ENCODE measurements around the gene INSYN2B. TPM values are rescaled to one million over a fixed set of nuclear protein-coding genes. Genes with fewer than 3 reads are reported as not detected.

INSYN2B gene
- total and polyA plus RNA-seq, 12 donors = 0.08 to 0.94 (median 0.62) TPM; not detected in 2

GRCh38 chr5:170008376-170008775, 28.1 kb upstream of the INSYN2B start:
- intact Hi-C loops (cut with DNase I) = no loop called here
- TF ChIP-seq CTCF (IDR thresholded peaks at IDR 0.05) (no peak), POLR2A (IDR thresholded peaks at IDR 0.05) (no peak)
- Histone ChIP-seq H3K27me3 (no peaks in the 10 kb centered on the region), H3K27ac (no peak overlapping the region), H3K36me3 (replicated peaks in 1 of 2) (no peaks in the 10 kb centered on the region), H3K4me3 (no peak overlapping the region), H3K4me1 (replicated peaks in 1 of 2) (no peaks in the 10 kb centered on the region), H3K9me3 (replicated peaks in 1 of 3) (no peaks in the 10 kb centered on the region)
- 64 to 73% (median 69%) methylated on average over 6 of the region's 6 CpGs for WGBS, 4 donors
- DNase-seq = no peak

- Histone ChIP-seq H3K9me3 (replicated peaks in 1 of 3) (no peaks in the 10 kb centered on the region), H3K4me3 (no peak overlapping the region), H3K27ac (no peak overlapping the region), H3K4me1 (replicated peaks in 1 of 2) (no peaks in the 10 kb centered on the region), H3K36me3 (replicated peaks in 1 of 2) (no peaks in the 10 kb centered on the region), H3K27me3 (no peaks in the 10 kb centered on the region)
- WGBS, 4 donors = 60 to 70% (median 66%) methylated on average over 6 of the region's 6 CpGs
- DNase-seq = no peak
- intact Hi-C loops (cut with DNase I) = no loop called here
- TF ChIP-seq POLR2A (IDR thresholded peaks at IDR 0.05) (no peak), CTCF (IDR thresholded peaks at IDR 0.05) (no peak)
These were observed 25.7 kb upstream of the INSYN2B start for GRCh38 chr5:170006021-170006420.

DNA sequence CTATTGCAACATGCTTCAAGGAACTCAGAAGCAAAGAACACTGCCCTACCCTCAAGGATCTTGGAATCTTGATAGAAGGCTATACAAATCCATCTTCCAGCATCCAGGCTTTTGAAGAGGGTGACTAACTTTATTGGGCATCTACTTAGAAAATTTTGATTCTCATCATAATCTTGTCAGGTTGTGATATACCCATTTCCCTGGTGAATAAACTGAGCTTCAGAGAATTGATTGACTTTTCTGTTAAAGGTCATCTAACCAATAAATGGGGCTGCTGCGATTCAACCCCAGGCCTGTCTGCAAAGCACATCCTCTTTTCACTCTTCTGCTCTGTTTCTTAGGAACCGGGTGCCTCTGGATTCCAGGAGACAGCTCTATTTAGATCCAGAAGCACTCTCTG, 19.9 kb upstream of the INSYN2B start:
- Histone ChIP-seq H3K36me3 (replicated peaks in 1 of 2) (no peaks in the 10 kb centered on the region), H3K4me1 (replicated peaks in 1 of 2) (no peaks in the 10 kb centered on the region), H3K27me3 (no peaks in the 10 kb centered on the region), H3K4me3 (no peak overlapping the region), H3K9me3 (replicated peaks in 1 of 3) (no peaks in the 10 kb centered on the region), H3K27ac (no peak overlapping the region)
- WGBS, 4 donors = 76 to 97% (median 87%) methylated on average over 2 of the region's 2 CpGs
- no peak for TF ChIP-seq POLR2A (IDR thresholded peaks at IDR 0.05)
- no peak for TF ChIP-seq CTCF (IDR thresholded peaks at IDR 0.05)
- no peak for DNase-seq
- intact Hi-C loops (cut with DNase I) = no loop called here

GRCh38 chr5:169999621-170000020, 19.3 kb upstream of the INSYN2B start:
- intact Hi-C loops (cut with DNase I) = no loop called here

More at GRCh38 chr5:169999621-170000020, 19.3 kb upstream of the INSYN2B start:
- no peaks in the 10 kb centered on the region for H3K27me3 ChIP-seq
- TF ChIP-seq CTCF (IDR thresholded peaks at IDR 0.05) (no peak), POLR2A (IDR thresholded peaks at IDR 0.05) (no peak)
- no peaks in the 10 kb centered on the region for H3K36me3 ChIP-seq (replicated peaks in 1 of 2)
- no peaks in the 10 kb centered on the region for H3K9me3 ChIP-seq (replicated peaks in 1 of 3)
- no peak overlapping the region for H3K4me3 ChIP-seq
- DNase-seq = no peak
- H3K4me1 ChIP-seq (replicated peaks in 1 of 2) = no peaks in the 10 kb centered on the region
- WGBS, 4 donors = 92 to 96% (median 94%) methylated on average over 3 of the region's 3 CpGs
- H3K27ac ChIP-seq = no peak overlapping the region

All from adrenal gland (tissue), 12 donors.